Mesodermal cell (in vitro differentiated cells): Measurements from ENCODE around the gene PPP1R12C.

Experiments
- H3K27ac ChIP-seq: 2 replicates; pipeline ENCODE4 v1.7.0; 2013; ENCODE audit warnings: mild to moderate bottlenecking, low read depth, low read length, moderate library complexity; ENCODE audit not compliant: severe bottlenecking
- H3K36me3 ChIP-seq: 2 replicates; pipeline ENCODE4 v1.7.1; 2013; ENCODE audit warnings: mild to moderate bottlenecking, low read length, moderate library complexity; ENCODE audit not compliant: control insufficient read depth, insufficient read depth
- H3K4me1 ChIP-seq: one replicate; pipeline ENCODE4 v1.7.1; 2013; ENCODE audit warnings: mild to moderate bottlenecking, low read length; ENCODE audit not compliant: insufficient read depth, control insufficient read depth, poor library complexity, severe bottlenecking
- H3K4me3 ChIP-seq: 2 replicates; pipeline ENCODE4 v1.7.0; 2013; ENCODE audit warnings: low read length, control low read depth, mild to moderate bottlenecking; ENCODE audit not compliant: insufficient read depth, poor library complexity, severe bottlenecking; ENCODE audit errors: extremely low read depth
- H3K9me3 ChIP-seq: 2 replicates; pipeline ENCODE4 v1.7.1; 2013; ENCODE audit warnings: mild to moderate bottlenecking, low read length, moderate library complexity; ENCODE audit not compliant: control insufficient read depth
- WGBS, 2 experiments: methylation state at CpG; one replicate each; pipeline ENCODE4 v1.1.5; 2013; ENCODE audit warnings: missing lambda C conversion rate in 2 of 2; ENCODE audit not compliant: insufficient coverage in 2 of 2; 5-methylcytosine and 5-hydroxymethylcytosine counted together

PPP1R12C gene

GRCh38 chr19:55145232-55145631 is 27.8 kb upstream of the PPP1R12C start:
- H3K4me1 ChIP-seq = no peaks in the 10 kb centered on the region
- H3K9me3 ChIP-seq = no peaks in the 10 kb centered on the region
- no peak overlapping the region for H3K4me3 ChIP-seq
- H3K36me3 ChIP-seq = no peaks in the 10 kb centered on the region
- no peak overlapping the region for H3K27ac ChIP-seq
- no CpG with 5 or more reads among the region's 3 CpGs for WGBS, 2 experiments

GRCh38 chr19:55141696-55142095 is 24.3 kb upstream of the PPP1R12C start:
- Histone ChIP-seq H3K4me3 (no peak overlapping the region), H3K36me3 (no peaks in the 10 kb centered on the region)
- 30 to 43% methylated on average over 14 to 15 of the region's 21 CpGs for WGBS, 2 experiments

GRCh38 chr19:55137915-55138314 is 20.5 kb upstream of the PPP1R12C start:
- H3K36me3 ChIP-seq = no peaks in the 10 kb centered on the region
- no peak overlapping the region for H3K4me3 ChIP-seq
- 83 to 86% methylated on average over 5 to 7 of the region's 9 CpGs for WGBS, 2 experiments

More at GRCh38 chr19:55141696-55142095, 24.3 kb upstream of the PPP1R12C start:
- Histone ChIP-seq H3K27ac (no peak overlapping the region), H3K9me3 (no peaks in the 10 kb centered on the region), H3K4me1 (peaks cover 9% of the 10 kb centered on the region)

GRCh38 chr19:55136399-55137102 is 19.1 kb upstream of the PPP1R12C start:
- Histone ChIP-seq H3K27ac (no peak overlapping the region), H3K9me3 (no peaks in the 10 kb centered on the region), H3K36me3 (no peaks in the 10 kb centered on the region), H3K4me1 (peaks cover 12% of the 10 kb centered on the region), H3K4me3 (no peak overlapping the region)
- 94 to 96% methylated on average over 17 of the region's 17 CpGs for WGBS, 2 experiments

More at GRCh38 chr19:55137915-55138314, 20.5 kb upstream of the PPP1R12C start:
- H3K27ac ChIP-seq = no peak overlapping the region
- peaks cover 10% of the 10 kb centered on the region for H3K4me1 ChIP-seq
- H3K9me3 ChIP-seq = no peaks in the 10 kb centered on the region

GRCh38 chr19:55134736-55135135 is 17.3 kb upstream of the PPP1R12C start:
- no CpG with 5 or more reads among the region's 3 CpGs for WGBS, 2 experiments
- H3K4me3 ChIP-seq = no peak overlapping the region
- H3K27ac ChIP-seq = no peak overlapping the region
- peaks cover 12% of the 10 kb centered on the region for H3K4me1 ChIP-seq
- H3K9me3 ChIP-seq = no peaks in the 10 kb centered on the region
- H3K36me3 ChIP-seq = no peaks in the 10 kb centered on the region

GRCh38 chr19:55133639-55134444 is 16.4 kb upstream of the PPP1R12C start:
- WGBS, 2 experiments = 87 to 88% methylated on average over 23 to 25 of the region's 25 CpGs

GRCh38 chr19:55132453-55133129 is 15.2 kb upstream of the PPP1R12C start:
- Histone ChIP-seq H3K36me3 (no peaks in the 10 kb centered on the region), H3K27ac (no peak overlapping the region), H3K9me3 (no peaks in the 10 kb centered on the region), H3K4me3 (no peak overlapping the region), H3K4me1 (peaks cover 3% of the 10 kb centered on the region)
- WGBS, 2 experiments = 92 to 100% methylated on average over 3 to 7 of the region's 14 CpGs

More at GRCh38 chr19:55133639-55134444, 16.4 kb upstream of the PPP1R12C start:
- H3K4me1 ChIP-seq = peaks cover 12% of the 10 kb centered on the region
- no peaks in the 10 kb centered on the region for H3K36me3 ChIP-seq
- H3K9me3 ChIP-seq = no peaks in the 10 kb centered on the region
- no peak overlapping the region for H3K27ac ChIP-seq
- no peak overlapping the region for H3K4me3 ChIP-seq

GRCh38 chr19:55131421-55131820 is 14.0 kb upstream of the PPP1R12C start:
- 96% methylated on average over 14 to 16 of the region's 16 CpGs for WGBS, 2 experiments
- H3K36me3 ChIP-seq = no peaks in the 10 kb centered on the region
- no peak overlapping the region for H3K4me3 ChIP-seq
- no peaks in the 10 kb centered on the region for H3K9me3 ChIP-seq
- H3K27ac ChIP-seq = no peak overlapping the region
- peaks cover 2% of the 10 kb centered on the region for H3K4me1 ChIP-seq

- H3K36me3 ChIP-seq = peaks cover 3% of the 10 kb centered on the region
- WGBS, 2 experiments = 89 to 99% methylated on average over 6 to 9 of the region's 14 CpGs
- H3K4me1 ChIP-seq = peaks cover 19% of the 10 kb centered on the region
- no peaks in the 10 kb centered on the region for H3K9me3 ChIP-seq
- no peak overlapping the region for H3K4me3 ChIP-seq
- no peak overlapping the region for H3K27ac ChIP-seq
Observed at GRCh38 chr19:55119053-55119452, 1.6 kb upstream of the PPP1R12C start.

- peaks cover 22% of the 10 kb centered on the region for H3K4me1 ChIP-seq
- H3K36me3 ChIP-seq = peaks cover 3% of the 10 kb centered on the region
- H3K27ac ChIP-seq = no peak overlapping the region
- peak overlapping the region; percentile 48 for H3K4me3 ChIP-seq
- WGBS, 2 experiments = 45 to 58% methylated on average over 20 to 21 of the region's 22 CpGs
- H3K9me3 ChIP-seq = no peaks in the 10 kb centered on the region
Observed at GRCh38 chr19:55118401-55118991, 1.1 kb upstream of the PPP1R12C start.
